HG03432 (cell line): ENCODE results near the gene STEAP1.
A peak's percentile ranks its signal among the peaks of the same experiment; 100 is the strongest.

Experiments
- ATAC-seq: cut with Tn5 transposase; IDR thresholded peaks from one replicate; pipeline ENCODE4 v1.9.1; 2021; ENCODE audit warnings: mild to moderate bottlenecking, moderate library complexity; ENCODE audit not compliant: unreplicated experiment

Gene STEAP1

GRCh38 chr7:90210981-90211380 is 56.7 kb downstream of the STEAP1 start:
- ATAC-seq: peak; percentile 15

- peak; percentile 94 for ATAC-seq
Observed at GRCh38 chr7:90211391-90212148, 57.3 kb downstream of the STEAP1 start, which contains the start of gene STEAP2. Gene STEAP2 (plus strand): TSS chr7:90211740. CDS start chr7:90225083, 13,343 bp downstream.

GRCh38 chr7:90212149-90212495 is 57.9 kb downstream of the STEAP1 start:
- no peak for ATAC-seq

DNA sequence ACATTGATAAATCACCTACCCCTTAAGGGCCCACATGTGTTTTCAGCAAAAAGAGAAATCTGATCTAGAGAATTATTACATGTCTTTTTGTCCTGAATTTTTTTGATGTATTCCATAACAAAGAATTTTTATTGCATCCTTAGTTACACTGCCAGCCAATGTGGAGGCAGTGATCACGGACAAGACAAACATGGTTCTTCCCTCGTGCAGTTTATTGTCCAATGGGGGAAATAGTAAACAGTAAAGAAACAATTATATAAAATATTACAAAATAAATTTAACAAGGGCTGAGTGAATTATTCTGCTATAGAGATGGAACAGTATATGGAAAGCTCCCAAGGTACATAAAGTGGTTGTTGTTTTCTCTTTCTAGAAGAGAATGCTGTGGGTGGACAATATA is 59.3 kb downstream of the STEAP1 start:
- no peak for ATAC-seq
